Measurements from ENCODE around the gene DCAF12L2.
"Not testable (repeated sequence)": the region's sequence is repeated elsewhere in the genome, so short reads cannot be mapped to it uniquely, and the experiment has no call there.

DCAF12L2 gene

DNA sequence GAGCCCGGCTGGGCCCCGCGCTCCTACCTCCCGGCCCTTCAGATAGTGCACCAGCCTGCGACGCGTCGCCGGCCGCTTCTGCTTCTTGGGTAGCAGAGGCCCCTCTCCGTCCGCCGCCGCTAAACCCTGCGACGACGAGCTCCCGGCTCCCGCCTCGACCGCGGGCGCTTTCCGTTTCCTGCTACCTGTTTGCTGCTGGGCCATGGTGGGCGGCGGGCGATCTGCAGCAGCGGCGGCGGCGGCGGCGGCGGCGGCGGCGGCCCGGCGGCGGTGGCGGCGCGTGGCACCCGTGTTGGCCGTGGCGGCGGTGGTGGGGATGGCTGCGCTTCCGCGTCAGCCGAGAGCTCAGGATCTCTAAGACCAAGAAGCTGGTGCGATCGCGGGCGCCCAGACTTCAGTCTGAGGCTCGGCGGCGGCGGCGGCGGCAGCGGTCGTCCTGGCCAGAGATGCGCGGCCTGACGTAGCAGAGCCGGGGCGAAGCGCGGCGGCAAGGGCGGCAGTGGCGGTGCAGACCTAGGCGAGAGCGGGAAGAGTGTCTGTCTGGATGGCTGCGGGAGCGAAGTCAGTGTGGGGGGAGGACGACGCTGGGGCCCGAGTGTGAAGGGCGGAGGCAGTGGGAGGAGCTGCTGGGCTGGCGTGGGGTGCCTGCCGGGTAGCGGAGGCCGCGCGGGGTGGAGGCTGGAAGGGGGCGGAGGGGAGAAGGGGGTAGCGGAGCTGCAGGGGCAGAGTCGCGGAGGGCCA, at the start of gene DCAF12L2:
Gene DCAF12L2, minus strand, starts transcription at position 569 of the 741 bp plus-strand sequence. Its CDS starts 365 bp downstream, at position 204.
- no peak for DNase-seq

DNA sequence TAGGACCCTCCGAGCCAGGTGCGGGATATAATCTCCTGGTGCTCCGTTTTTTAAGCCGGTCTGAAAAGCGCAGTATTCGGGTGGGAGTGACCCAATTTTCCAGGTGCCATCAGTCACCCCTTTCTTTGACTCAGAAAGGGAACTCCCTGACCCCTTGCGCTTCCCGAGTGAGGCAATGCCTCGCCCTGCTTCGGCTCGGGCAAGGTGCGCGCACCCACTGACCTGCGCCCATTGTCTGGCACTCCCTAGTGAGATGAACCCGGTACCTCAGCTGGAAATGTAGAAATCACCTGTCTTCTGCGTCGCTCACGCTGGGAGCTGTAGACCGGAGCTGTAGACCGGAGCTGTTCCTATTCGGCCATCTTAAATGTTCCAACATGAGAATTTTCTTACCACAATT, 24.8 kb upstream of the DCAF12L2 start:
- DNase-seq, result not testable (repeated sequence)

DNA sequence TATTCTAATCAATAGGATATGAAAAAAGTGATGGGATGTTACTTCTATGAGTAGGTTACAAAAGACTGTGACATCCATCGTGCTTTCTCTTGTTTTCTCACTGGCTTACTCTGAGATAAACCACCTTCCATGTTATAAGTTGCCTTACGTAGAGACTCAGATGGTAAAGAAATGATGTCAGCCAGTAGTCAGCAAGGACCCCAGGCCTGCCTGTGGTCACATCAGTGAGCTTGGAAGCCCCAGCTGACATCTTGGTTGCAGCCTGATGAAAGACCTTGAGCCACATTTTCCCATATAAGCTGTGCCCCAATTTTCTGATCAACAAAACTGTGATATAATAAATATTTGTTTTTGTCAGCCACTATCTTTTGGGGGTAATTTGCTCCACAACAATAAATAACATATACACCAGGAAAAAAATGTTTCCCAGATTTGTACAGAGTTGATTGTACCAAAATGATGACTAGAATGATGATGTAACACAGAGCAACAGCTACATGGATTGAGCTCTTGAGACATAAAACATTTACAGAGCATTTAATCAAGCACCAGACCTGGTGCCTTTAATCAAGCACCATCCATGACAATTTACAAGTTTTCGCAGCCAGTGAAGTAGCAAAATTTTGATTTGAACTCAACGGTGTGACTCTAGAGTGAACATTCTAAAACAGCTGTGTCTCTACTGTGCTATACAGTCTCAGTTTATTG, 11.2 kb upstream of the DCAF12L2 start:
- no peak for DNase-seq

DNA sequence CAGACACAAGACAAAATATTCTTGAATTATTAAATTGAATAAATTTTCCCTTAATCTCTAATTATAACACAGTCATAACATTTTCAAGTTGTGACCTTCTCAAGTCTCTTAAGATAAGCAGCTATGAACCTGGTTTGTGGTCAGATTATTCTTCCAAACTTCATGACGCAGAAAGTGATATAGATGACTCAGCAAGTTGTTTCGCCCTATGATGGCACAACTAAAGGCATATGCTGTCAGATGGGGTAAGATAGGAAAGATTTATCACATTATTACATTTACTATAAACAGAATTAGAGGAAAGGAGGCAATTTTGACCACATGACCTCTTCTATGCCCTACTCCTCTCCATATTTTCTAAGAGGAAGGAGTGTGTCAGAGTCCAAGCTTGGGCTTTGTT, 4.6 kb upstream of the DCAF12L2 start:
- DNase-seq, result no peak

DNA sequence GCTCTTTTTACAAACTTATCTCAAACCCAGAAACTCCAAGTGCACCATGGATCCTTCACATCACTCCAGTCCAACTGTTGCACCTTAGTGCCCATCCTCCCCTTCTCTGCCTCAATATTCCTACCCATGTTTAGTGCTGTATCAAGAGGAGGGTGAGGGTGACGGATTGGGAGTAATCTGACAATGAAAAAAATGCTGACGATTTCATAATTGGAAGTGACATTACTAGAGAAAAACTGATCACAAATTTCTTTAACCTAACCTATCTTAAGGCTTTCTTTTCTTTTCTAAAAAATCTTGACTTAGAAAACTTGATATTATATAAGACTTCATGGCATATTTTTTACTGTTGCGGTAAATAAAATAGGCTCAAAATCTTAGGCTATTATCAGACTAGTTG, 1.5 kb upstream of the DCAF12L2 start:
- DNase-seq, result no peak

DNA sequence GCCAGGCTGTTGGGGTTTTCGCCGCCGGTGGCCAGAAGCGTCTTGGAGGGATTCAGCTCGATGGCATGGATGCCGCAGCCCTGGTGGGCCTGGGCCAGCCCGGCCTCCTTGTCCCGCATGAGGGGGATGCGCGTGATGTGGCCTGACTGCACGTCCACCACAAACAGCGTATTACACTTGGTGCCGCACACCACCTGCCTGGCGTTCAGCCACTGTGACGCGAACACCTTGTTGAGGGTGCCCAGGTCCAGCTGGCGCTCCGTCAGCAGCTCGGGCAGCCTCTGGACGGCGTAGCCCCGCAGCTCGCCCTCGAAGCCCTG, 728 bp downstream of the DCAF12L2 start:
- no peak for DNase-seq

DNA sequence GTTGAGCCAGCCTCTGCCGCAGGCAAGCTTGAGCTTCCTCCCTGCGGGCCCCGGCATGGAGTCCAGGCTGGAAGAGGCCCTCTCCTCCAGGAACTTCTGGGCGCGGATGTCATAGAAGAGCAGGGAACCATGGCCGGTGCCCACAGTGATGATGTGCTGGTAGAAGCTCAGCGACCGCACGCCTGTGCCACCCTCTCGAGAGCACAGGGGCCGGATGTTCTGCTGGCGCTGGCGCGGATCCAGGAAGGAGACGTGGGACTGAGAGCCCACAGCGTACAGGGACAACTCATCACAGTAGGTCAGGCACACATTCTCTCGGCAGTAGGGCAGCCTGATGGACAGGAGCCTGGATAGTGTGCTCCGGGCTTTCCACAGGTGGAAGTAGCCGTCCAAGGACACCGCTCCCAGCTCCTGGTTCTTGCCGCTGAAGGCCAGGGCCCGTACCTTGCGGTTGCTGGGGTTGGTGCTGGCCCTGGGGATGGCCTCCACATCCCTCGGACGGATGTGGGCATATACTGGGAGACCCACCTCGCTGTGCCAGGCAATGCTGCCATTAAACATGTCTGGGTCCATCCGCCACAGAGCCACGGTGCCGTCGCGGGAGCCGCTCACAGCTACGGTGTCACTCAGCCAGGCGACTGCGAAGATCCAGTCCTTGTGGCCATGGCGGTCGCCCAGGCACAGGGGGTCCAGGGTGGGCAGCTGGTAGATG, 1.2 kb downstream of the DCAF12L2 start:
- no peak for DNase-seq

DNA sequence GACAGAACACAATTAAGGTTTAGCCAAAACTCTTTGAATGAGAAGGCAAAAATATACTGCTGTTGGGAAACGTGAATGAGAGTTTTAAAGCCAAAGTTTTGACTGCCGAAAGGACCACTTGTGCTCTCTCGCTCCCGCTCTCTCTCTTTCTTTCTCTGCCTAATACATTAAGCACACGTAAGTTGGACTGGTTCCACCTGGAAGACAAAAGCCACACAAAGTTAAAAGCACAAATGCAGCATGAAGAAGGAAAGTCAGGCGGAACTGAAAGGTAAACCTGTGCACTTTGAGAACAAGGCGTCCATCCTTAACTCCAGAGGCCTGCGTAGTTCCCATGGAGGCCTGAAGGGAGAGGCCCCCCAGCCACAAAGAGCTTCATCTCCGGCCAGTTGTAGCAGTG, 1.9 kb downstream of the DCAF12L2 start:
- DNase-seq, result no peak

DNA sequence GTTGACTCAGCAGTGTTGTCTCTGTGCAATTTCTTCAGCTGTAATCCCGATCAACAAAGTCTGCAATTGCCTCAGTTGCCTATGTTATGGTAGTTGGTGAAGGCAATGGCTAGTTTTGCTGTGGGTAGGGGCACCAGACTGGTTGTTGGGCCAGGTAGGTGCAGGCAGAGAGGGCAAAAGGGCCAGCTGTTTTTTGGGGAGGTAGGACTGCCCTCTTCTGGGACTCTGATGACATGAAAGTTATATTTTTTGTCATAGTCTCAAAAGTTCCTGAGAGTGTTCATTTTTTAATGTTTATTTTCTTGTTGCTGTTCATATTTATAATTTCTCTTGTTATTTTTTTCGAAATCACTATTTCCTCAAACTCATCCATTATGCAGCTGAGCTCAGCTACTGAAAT, 25.1 kb downstream of the DCAF12L2 start:
- DNase-seq, result no peak

DNA sequence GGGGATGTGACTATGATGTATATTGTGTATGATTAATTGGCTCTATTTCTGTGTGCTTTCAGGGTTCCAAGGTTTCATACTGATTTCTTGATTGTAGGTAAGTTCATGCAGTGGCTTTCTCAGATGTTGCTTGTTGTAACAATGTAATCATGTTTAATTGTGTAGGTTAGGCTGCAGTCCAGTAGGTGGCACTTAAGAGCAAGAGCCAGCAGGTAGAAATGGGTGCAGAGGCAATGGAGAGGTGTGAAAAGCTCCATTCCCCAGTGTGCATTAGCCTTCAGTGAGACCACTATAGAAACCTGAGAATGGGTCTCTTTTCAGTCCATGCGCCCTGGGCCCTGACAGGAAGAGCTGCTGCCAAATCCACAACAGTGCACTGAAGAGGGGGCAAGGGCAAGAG, 28.2 kb downstream of the DCAF12L2 start:
- no peak for DNase-seq

DNA sequence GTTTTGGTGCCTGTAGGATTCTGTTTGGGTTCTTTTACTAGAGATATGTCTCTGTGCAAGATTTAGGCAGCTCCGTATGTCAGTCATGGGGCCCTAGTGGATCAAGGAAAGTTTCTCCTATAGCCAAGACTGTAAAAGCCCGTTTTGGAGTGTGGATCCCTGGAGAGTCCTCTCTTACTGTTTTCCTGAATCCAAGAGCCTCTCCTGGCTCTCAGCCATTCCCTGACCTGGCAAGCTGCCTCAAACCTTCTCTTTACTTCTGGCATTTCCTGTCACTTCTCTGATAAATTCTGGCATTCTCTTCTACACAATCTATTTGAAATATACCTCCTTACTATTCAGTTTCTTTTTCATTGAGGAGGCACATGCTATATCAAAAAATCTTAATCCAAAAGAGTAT, 41.4 kb downstream of the DCAF12L2 start:
- no peak for DNase-seq

Data from 8988T (cell line).